ENCODE results near the gene CSNK2A1. TPM values are rescaled to one million over a fixed set of nuclear protein-coding genes. Genes with fewer than 3 reads are reported as not detected.

Gene CSNK2A1
- polyA plus RNA-seq, 4 donors = 115 to 162 (median 154) TPM

- no peak for DNase-seq (ENCODE audit: low read depth in 4 of 4, low spot score in 3 of 4)
Observed at GRCh38 chr20:433300-433975, 110.2 kb downstream of the CSNK2A1 start.

- DNase-seq (ENCODE audit: low read depth in 4 of 4, low spot score in 3 of 4) = no peak
Observed at GRCh38 chr20:432677-433299, 110.8 kb downstream of the CSNK2A1 start.

GRCh38 chr20:432208-432607 is 111.4 kb downstream of the CSNK2A1 start:
- no peak for DNase-seq (ENCODE audit: low read depth in 4 of 4, low spot score in 3 of 4)

GRCh38 chr20:431012-431904 is 112.3 kb downstream of the CSNK2A1 start:
- peak in 3 of 4 donors; percentile 40 to 53 (median 45) for DNase-seq (ENCODE audit: low read depth in 4 of 4, low spot score in 3 of 4)

- DNase-seq (ENCODE audit: low read depth in 4 of 4, low spot score in 3 of 4) = no peak
Observed at GRCh38 chr20:430091-430999, 113.2 kb downstream of the CSNK2A1 start.

- DNase-seq (ENCODE audit: low read depth in 4 of 4, low spot score in 3 of 4) = no peak
Observed at GRCh38 chr20:428658-429200, 114.9 kb downstream of the CSNK2A1 start.

- no peak for DNase-seq (ENCODE audit: low read depth in 4 of 4, low spot score in 3 of 4)
Observed at GRCh38 chr20:427849-428657, 115.5 kb downstream of the CSNK2A1 start.

GRCh38 chr20:427401-427800 is 116.2 kb downstream of the CSNK2A1 start:
- no peak for DNase-seq (ENCODE audit: low read depth in 4 of 4, low spot score in 3 of 4)

- DNase-seq (ENCODE audit: low read depth in 4 of 4, low spot score in 3 of 4) = no peak
Observed at GRCh38 chr20:426566-426965, 117.0 kb downstream of the CSNK2A1 start.

Other genes starting within 250 kb of the CSNK2A1 start
- 10 to 100 TPM; 49.6 to 57.3 (median 52.0) TPM for gene ZCCHC3, start 246.2 kb downstream of the CSNK2A1 start, polyA plus RNA-seq (ENCODE audit: insufficient read length in 4 of 4)
- 10 to 100 TPM; 30.7 to 37.2 (median 33.7) TPM for gene SOX12, start 218.2 kb downstream of the CSNK2A1 start, polyA plus RNA-seq (ENCODE audit: insufficient read length in 4 of 4)
- 10 to 100 TPM; 49.3 to 53.5 (median 51.6) TPM for gene NRSN2, start 196.7 kb downstream of the CSNK2A1 start, polyA plus RNA-seq (ENCODE audit: insufficient read length in 4 of 4)
- gene TRIB3, start 163.0 kb downstream of the CSNK2A1 start, polyA plus RNA-seq (ENCODE audit: insufficient read length in 4 of 4) = 1 to 10 TPM; 3.2 to 5.5 (median 4.0) TPM
- 10 to 100 TPM; 74.1 to 89.0 (median 80.0) TPM for gene RBCK1, start 135.5 kb downstream of the CSNK2A1 start, polyA plus RNA-seq (ENCODE audit: insufficient read length in 4 of 4)
- gene TBC1D20, start 81.3 kb downstream of the CSNK2A1 start, polyA plus RNA-seq (ENCODE audit: insufficient read length in 4 of 4) = 10 to 100 TPM; 30.5 to 37.1 (median 33.6) TPM
- gene TCF15, start 66.5 kb upstream of the CSNK2A1 start, polyA plus RNA-seq (ENCODE audit: insufficient read length in 4 of 4) = 1 to 10 TPM in 3 of 4 donors, under 1 TPM in 1; 0.69 to 1.8 (median 1.1) TPM
- gene SRXN1, start 109.4 kb upstream of the CSNK2A1 start, polyA plus RNA-seq (ENCODE audit: insufficient read length in 4 of 4) = 10 to 100 TPM; 12.4 to 15.5 (median 13.7) TPM
- gene SCRT2, start 132.0 kb upstream of the CSNK2A1 start, polyA plus RNA-seq (ENCODE audit: insufficient read length in 4 of 4) = under 1 TPM in 3 of 4 donors, not detected in 1; 0.04 to 0.10 (median 0.05) TPM
- gene SLC52A3, start 224.7 kb upstream of the CSNK2A1 start, polyA plus RNA-seq (ENCODE audit: insufficient read length in 4 of 4) = 1 to 10 TPM; 3.7 to 6.4 (median 4.4) TPM